Type B pancreatic cell (in vitro differentiated cells): ENCODE results near the gene TENM3. TPM values are rescaled to one million over a fixed set of nuclear protein-coding genes. Genes with fewer than 3 reads are reported as not detected.

Experiments used
- DNase-seq: peaks from one replicate; pipeline ENCODE4 v3.0.0; 2021; ENCODE audit warnings: mixed read lengths; ENCODE audit not compliant: unreplicated experiment; ENCODE audit errors: extremely low spot score
- H3K27ac Mint-ChIP-seq: 2 replicates; pipeline ENCODE4 v1.8.0; 2021; ENCODE audit warnings: mild to moderate bottlenecking, mixed read lengths
- H3K27me3 Mint-ChIP-seq: 2 replicates; pipeline ENCODE4 v1.8.0; 2021; ENCODE audit warnings: mixed read lengths
- H3K36me3 Mint-ChIP-seq: 2 replicates; pipeline ENCODE4 v1.8.0; 2021; ENCODE audit warnings: mixed read lengths
- H3K4me1 Mint-ChIP-seq: one replicate; pipeline ENCODE4 v1.8.0; 2021; ENCODE audit warnings: mixed read lengths; ENCODE audit not compliant: unreplicated experiment
- H3K4me3 Mint-ChIP-seq: 2 replicates; pipeline ENCODE4 v1.8.0; 2021; ENCODE audit warnings: mild to moderate bottlenecking, mixed read lengths
- H3K9me3 Mint-ChIP-seq: 2 replicates; pipeline ENCODE4 v1.8.0; 2021; ENCODE audit warnings: mixed read lengths
- total RNA-seq: library from RNA; stranded (reverse); gene quantifications from 2 replicates; pipeline ENCODE4 v1.2.1, GENCODE V29; 2021; ENCODE audit warnings: low replicate concordance
- TF ChIP-seq, protein P1 (sequence below): fragments of 200-600 bp; sonication (generic); conservative IDR thresholded peaks from 2 replicates; pipeline ENCODE4 v1.5.0; 2021; ENCODE audit warnings: antibody characterized with exemption, mild to moderate bottlenecking

The TENM3 gene
- total RNA-seq, 1 donor from 2014 or later = 73.5 TPM

GRCh38 chr4:182227611-182228010 is 15.6 kb upstream of the TENM3 start:
- H3K4me3 Mint-ChIP-seq = no peak overlapping the region
- no peak for DNase-seq
- TF ChIP-seq, protein P1, sequence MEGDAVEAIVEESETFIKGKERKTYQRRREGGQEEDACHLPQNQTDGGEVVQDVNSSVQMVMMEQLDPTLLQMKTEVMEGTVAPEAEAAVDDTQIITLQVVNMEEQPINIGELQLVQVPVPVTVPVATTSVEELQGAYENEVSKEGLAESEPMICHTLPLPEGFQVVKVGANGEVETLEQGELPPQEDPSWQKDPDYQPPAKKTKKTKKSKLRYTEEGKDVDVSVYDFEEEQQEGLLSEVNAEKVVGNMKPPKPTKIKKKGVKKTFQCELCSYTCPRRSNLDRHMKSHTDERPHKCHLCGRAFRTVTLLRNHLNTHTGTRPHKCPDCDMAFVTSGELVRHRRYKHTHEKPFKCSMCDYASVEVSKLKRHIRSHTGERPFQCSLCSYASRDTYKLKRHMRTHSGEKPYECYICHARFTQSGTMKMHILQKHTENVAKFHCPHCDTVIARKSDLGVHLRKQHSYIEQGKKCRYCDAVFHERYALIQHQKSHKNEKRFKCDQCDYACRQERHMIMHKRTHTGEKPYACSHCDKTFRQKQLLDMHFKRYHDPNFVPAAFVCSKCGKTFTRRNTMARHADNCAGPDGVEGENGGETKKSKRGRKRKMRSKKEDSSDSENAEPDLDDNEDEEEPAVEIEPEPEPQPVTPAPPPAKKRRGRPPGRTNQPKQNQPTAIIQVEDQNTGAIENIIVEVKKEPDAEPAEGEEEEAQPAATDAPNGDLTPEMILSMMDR = no peak
- H3K9me3 Mint-ChIP-seq = no peaks in the 10 kb centered on the region
- peaks cover 13% of the 10 kb centered on the region for H3K4me1 Mint-ChIP-seq
- H3K36me3 Mint-ChIP-seq = peaks cover 15% of the 10 kb centered on the region
- H3K27me3 Mint-ChIP-seq = no peaks in the 10 kb centered on the region
- peak overlapping the region; percentile 40 for H3K27ac Mint-ChIP-seq

GRCh38 chr4:182228991-182229577 is 14.1 kb upstream of the TENM3 start:
- Mint-ChIP-seq H3K27me3 (no peaks in the 10 kb centered on the region), H3K9me3 (no peaks in the 10 kb centered on the region), H3K36me3 (peaks cover 15% of the 10 kb centered on the region), H3K4me1 (peaks cover 8% of the 10 kb centered on the region), H3K4me3 (no peak overlapping the region), H3K27ac (no peak overlapping the region)
- DNase-seq = no peak
- TF ChIP-seq, protein P1 = no peak

DNA sequence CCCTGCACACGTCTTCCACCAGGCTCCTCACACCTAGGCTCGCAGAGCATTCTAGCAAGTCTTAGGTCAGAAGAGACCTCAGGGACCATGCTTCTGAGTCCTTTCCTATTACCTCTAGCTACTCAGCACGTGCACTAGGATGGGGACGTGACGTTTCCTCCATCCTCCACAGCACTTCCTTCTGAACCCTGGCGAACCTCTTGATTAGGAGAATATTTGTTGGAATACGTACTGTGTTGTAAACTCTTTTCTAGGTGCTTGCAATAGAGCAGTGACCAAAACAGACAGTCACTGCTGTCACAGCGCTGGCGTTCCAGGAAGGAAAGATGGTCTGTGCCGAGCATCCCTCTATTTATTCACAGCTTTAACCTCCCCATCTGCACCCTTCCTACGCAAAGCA is 12.9 kb upstream of the TENM3 start:
- Mint-ChIP-seq H3K27ac (no peak overlapping the region), H3K4me3 (no peak overlapping the region), H3K4me1 (peaks cover 10% of the 10 kb centered on the region), H3K36me3 (peaks cover 15% of the 10 kb centered on the region), H3K27me3 (no peaks in the 10 kb centered on the region), H3K9me3 (no peaks in the 10 kb centered on the region)
- DNase-seq = no peak
- TF ChIP-seq, protein P1 = no peak

DNA sequence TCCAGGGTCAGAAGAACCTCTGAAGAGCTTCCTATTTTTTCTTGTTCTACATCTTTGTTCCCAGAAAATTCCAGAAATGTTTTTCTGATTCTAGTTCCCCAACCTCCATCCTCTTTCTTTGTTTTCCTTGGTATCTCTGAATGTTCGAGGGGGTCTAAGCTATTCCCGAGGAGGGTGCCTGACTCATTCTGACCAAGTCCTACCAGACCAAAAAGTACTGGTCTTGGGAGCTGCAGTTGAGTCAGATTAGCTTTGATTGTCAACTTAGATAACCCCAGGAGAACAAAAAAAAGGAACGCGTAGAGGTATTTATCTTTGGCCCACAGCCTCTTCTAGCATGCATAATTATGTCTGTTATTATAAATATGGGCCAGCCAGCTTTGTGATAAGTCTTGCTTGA is 12.1 kb upstream of the TENM3 start:
- no peak overlapping the region for H3K27ac Mint-ChIP-seq
- H3K27me3 Mint-ChIP-seq = no peaks in the 10 kb centered on the region
- no peaks in the 10 kb centered on the region for H3K9me3 Mint-ChIP-seq
- TF ChIP-seq, protein P1 = no peak
- H3K4me3 Mint-ChIP-seq = no peak overlapping the region
- peaks cover 15% of the 10 kb centered on the region for H3K36me3 Mint-ChIP-seq
- peaks cover 16% of the 10 kb centered on the region for H3K4me1 Mint-ChIP-seq
- DNase-seq = no peak

- Mint-ChIP-seq H3K4me1 (peaks cover 16% of the 10 kb centered on the region), H3K27me3 (no peaks in the 10 kb centered on the region), H3K36me3 (peaks cover 15% of the 10 kb centered on the region), H3K27ac (no peak overlapping the region), H3K9me3 (no peaks in the 10 kb centered on the region), H3K4me3 (no peak overlapping the region)
- DNase-seq = no peak
- TF ChIP-seq, protein P1 = no peak
Observed at GRCh38 chr4:182231496-182231895, 11.7 kb upstream of the TENM3 start.
